Activated CD8-positive, alpha-beta T cell treated with anti-CD3 and anti-CD28 coated beads for 36 hours (primary cell): ENCODE results near the gene BRAT1. TPM values are rescaled to one million over a fixed set of nuclear protein-coding genes. Genes with fewer than 3 reads are reported as not detected.

Source experiments
- ATAC-seq: fragments of 200-7000 bp; cut with Tn5 transposase; one replicate; pipeline ENCODE4 v1.10.0; 2021; ENCODE audit warnings: mild to moderate bottlenecking, moderate library complexity
- CTCF ChIA-PET: fragments of 350-600 bp; sonication (Branson Sonifier 250); formaldehyde crosslinking; loops from one replicate; lab custom pipeline; 2021; ENCODE audit warnings: antibody characterized with exemption; lab: Charles Lee
- POLR2A ChIA-PET: fragments of 350-600 bp; sonication (Branson Sonifier 250); formaldehyde crosslinking; loops from one replicate; lab custom pipeline; 2021; ENCODE audit warnings: antibody characterized with exemption; lab: Charles Lee
- DNase-seq: peaks from one replicate; pipeline ENCODE4 v3.0.0-alpha.2; 2020
- H3K27ac Mint-ChIP-seq: one replicate; pipeline ENCODE4 v1.8.0; 2021; ENCODE audit warnings: mild to moderate bottlenecking, mixed read lengths
- H3K27me3 Mint-ChIP-seq: one replicate; pipeline ENCODE4 v1.8.0; 2021; ENCODE audit warnings: mixed read lengths
- H3K36me3 Mint-ChIP-seq: one replicate; pipeline ENCODE4 v1.8.0; 2021; ENCODE audit warnings: low read depth, mixed read lengths
- H3K4me1 Mint-ChIP-seq: one replicate; pipeline ENCODE4 v1.8.0; 2021; ENCODE audit warnings: low read depth, mixed read lengths
- H3K4me3 Mint-ChIP-seq: one replicate; pipeline ENCODE4 v1.8.0; 2021; ENCODE audit warnings: mild to moderate bottlenecking, moderate library complexity, mixed read lengths
- H3K9me3 Mint-ChIP-seq: one replicate; pipeline ENCODE4 v1.8.0; 2021; ENCODE audit warnings: mixed read lengths
- CTCF ChIP-seq: fragments of 200-600 bp; IDR thresholded peaks from one replicate; pipeline ENCODE4 v1.8.0; 2022; ENCODE audit warnings: antibody characterized with exemption, mild to moderate bottlenecking
- intact Hi-C: fragments of 100-400 bp; cut with micrococcal nuclease; formaldehyde crosslinking; loops from one replicate; pipeline ENCODE4 v1.10.0; 2022
- total RNA-seq, 2 experiments: library from RNA; stranded (reverse); gene quantifications; one replicate each; pipeline ENCODE4 v1.2.3, GENCODE V29; 2021

The BRAT1 gene
- total RNA-seq, 2 experiments from 2014 or later, result 30.9 to 32.6 TPM

- Mint-ChIP-seq H3K9me3 (no peaks in the 10 kb centered on the region), H3K36me3 (no peaks in the 10 kb centered on the region)
Measured at GRCh38 chr7:2510909-2511768, 44.2 kb downstream of the BRAT1 start.

GRCh38 chr7:2510130-2510776, 45.1 kb downstream of the BRAT1 start:
- CTCF ChIA-PET, result interaction anchor here (1.2 to 2.2 kb wide), 4 partner anchors 18 to 200 kb away, joined by 3 to 5 read pairs (median 3); no protein-coding TSS in a partner anchor
- POLR2A ChIA-PET, result interaction anchor here (0.8 to 6.2 kb wide), 6 partner anchors 12 to 209 kb away, joined by 3 to 60 read pairs (median 10); partner anchors contain the start of gene LFNG
- DNase-seq (no peak), ATAC-seq (no peak)
- H3K9me3 Mint-ChIP-seq, result no peaks in the 10 kb centered on the region
- H3K27me3 Mint-ChIP-seq, result no peaks in the 10 kb centered on the region
- peak overlapping the region; percentile 65 for H3K4me3 Mint-ChIP-seq
- no peak for TF ChIP-seq CTCF
- intact Hi-C loops, result no loop called here
- peaks cover 53% of the 10 kb centered on the region for H3K4me1 Mint-ChIP-seq
- no peaks in the 10 kb centered on the region for H3K36me3 Mint-ChIP-seq
- H3K27ac Mint-ChIP-seq, result peak overlapping the region; percentile 93

More at GRCh38 chr7:2510909-2511768, 44.2 kb downstream of the BRAT1 start:
- H3K4me1 Mint-ChIP-seq, result peaks cover 53% of the 10 kb centered on the region
- CTCF ChIA-PET, result interaction anchor here (1.5 to 2.2 kb wide), 3 partner anchors 15 to 199 kb away, joined by 3 to 5 read pairs (median 3); no protein-coding TSS in a partner anchor
- intact Hi-C loops, result no loop called here
- TF ChIP-seq CTCF, result no peak
- H3K27ac Mint-ChIP-seq, result peak overlapping the region; percentile 93
- peak; percentile 92 for DNase-seq
- peak overlapping the region; percentile 65 for H3K4me3 Mint-ChIP-seq
- no peaks in the 10 kb centered on the region for H3K27me3 Mint-ChIP-seq
- peak; percentile 68 for ATAC-seq
- POLR2A ChIA-PET, result interaction anchor here (0.8 to 6.2 kb wide), 6 partner anchors 9 to 43 kb away, joined by 5 to 60 read pairs (median 10); partner anchors contain the start of gene LFNG

- no peak for TF ChIP-seq CTCF
- no peak for ATAC-seq
- H3K27me3 Mint-ChIP-seq, result no peaks in the 10 kb centered on the region
- H3K4me1 Mint-ChIP-seq, result peaks cover 53% of the 10 kb centered on the region
- POLR2A ChIA-PET, result interaction anchor here (0.8 to 6.2 kb wide), 6 partner anchors 8 to 210 kb away, joined by 3 to 60 read pairs (median 7); partner anchors contain the start of gene LFNG
- intact Hi-C loops, result no loop called here
- CTCF ChIA-PET, result interaction anchor here (1.2 to 2.2 kb wide), 5 partner anchors 9 to 200 kb away, joined by 3 to 8 read pairs (median 4); no protein-coding TSS in a partner anchor
- H3K9me3 Mint-ChIP-seq, result no peaks in the 10 kb centered on the region
- H3K36me3 Mint-ChIP-seq, result no peaks in the 10 kb centered on the region
- no peak for DNase-seq
- peak overlapping the region; percentile 68 for H3K4me3 Mint-ChIP-seq
- peak overlapping the region; percentile 84 for H3K27ac Mint-ChIP-seq
Measured at GRCh38 chr7:2509298-2509906, 45.9 kb downstream of the BRAT1 start.

- peak; percentile 89 for DNase-seq
- no peak for TF ChIP-seq CTCF
- H3K4me3 Mint-ChIP-seq, result peak overlapping the region; percentile 68
- H3K9me3 Mint-ChIP-seq, result no peaks in the 10 kb centered on the region
- H3K27ac Mint-ChIP-seq, result peak overlapping the region; percentile 84
- H3K4me1 Mint-ChIP-seq, result peaks cover 57% of the 10 kb centered on the region
- CTCF ChIA-PET, result interaction anchor here (1.2 to 1.7 kb wide), 3 partner anchors 9 to 201 kb away, joined by 3 to 8 read pairs (median 4); no protein-coding TSS in a partner anchor
- H3K27me3 Mint-ChIP-seq, result no peaks in the 10 kb centered on the region
- intact Hi-C loops, result no loop called here
- POLR2A ChIA-PET, result interaction anchor here (0.8 to 6.2 kb wide), 5 partner anchors 9 to 37 kb away, joined by 3 to 60 read pairs (median 7); partner anchors contain the start of gene LFNG
- ATAC-seq, result peak; percentile 64
- no peaks in the 10 kb centered on the region for H3K36me3 Mint-ChIP-seq
Measured at GRCh38 chr7:2508327-2509215, 46.8 kb downstream of the BRAT1 start.
